GDM1 (cell line): ENCODE measurements around the gene TLK2.
"Not testable (repeated sequence)": the region's sequence is repeated elsewhere in the genome, so short reads cannot be mapped to it uniquely, and the experiment has no call there.

Experiments
- DNase-seq: peaks from one replicate; lab custom pipeline; 2025; lab: John Stamatoyannopoulos, UW

The TLK2 gene

DNA sequence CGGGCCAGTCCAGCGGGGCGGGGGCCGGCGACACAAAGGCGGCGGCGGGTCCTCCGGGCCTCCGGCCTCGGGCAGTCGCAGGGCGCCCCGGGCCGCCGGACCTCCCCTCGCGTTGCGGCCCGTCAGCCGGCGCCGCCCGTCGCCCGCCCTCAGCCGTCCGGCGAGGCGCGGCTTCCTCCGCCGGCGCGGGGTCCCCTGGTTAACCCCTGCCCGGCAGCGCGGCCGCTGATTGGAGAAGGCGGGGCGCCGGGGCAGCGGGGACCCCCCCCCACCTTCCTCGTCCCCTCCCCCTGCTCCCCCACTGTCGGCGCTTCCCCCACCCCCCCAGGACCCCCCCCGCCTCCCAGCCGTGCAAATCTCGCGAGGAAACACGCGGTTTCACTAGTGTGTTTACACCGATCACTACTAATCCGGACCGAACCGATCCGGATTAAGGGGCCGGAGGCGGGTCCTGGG lies at the start of gene TLK2:
Gene TLK2 (plus strand): TSS at position 402 of the 456 bp plus-strand sequence. CDS start 2,301 bp downstream, outside the sequence.
- DNase-seq: peak; percentile 85

DNA sequence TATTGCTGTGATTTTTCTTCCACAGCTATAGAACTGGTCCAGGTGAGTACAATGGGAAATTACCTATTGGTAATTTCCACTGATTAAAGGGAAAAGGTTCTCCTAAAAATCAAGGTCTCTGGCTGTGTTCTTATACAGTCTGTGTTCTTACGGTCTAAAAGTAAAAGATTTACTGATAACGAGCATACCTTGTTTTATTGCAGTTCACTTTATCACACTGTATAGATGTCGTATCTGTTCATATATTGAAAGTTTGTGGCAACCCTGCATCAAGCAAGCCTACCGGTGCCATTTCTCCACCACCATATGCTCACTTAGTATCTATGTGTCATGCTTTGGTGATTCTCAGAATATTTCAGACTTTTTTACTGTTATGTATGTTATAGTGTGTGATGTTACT lies 43.4 kb upstream of the TLK2 start:
- DNase-seq: not testable (repeated sequence)

- DNase-seq: not testable (repeated sequence)
Measured at GRCh38 chr17:62441181-62441580, 37.4 kb upstream of the TLK2 start.

DNA sequence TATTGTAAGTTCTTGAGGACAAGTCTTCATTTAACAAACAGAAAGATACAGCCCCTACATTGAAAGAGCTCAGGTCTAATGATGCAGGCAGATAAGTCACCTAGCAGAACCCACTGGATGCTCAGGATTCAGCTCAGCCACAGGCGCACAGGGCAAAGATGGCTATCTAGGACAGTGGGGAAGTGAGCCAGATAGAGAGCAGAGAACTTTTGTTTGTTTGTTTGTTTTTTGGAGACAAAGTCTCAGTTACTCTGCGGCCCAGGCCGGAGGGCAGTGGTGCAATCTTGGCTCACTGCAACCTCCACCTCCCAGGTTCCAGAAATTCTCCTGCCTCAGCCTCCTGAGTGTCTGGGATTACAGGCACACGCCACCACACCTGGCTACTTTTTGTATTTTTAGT lies 34.6 kb upstream of the TLK2 start:
- DNase-seq: no peak

DNA sequence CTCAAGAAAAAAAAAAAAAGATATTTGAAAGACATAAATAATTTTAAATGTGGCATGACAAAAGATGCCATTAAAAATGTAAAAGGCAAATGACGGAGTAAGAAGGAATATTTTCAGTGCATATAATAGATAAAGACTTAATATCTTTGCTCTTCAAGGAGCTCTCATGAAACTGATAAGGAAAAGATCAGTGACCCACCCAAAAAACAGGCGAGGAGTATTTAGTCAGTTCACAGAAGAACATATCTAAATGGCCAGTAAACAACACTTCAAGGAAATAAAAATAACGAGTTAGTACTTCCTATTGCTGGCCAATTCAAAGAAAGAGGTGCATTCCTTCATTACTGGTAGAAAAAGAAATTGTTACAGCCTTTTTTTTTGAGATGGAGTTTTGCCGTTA lies 32.8 kb upstream of the TLK2 start:
- not testable (repeated sequence) for DNase-seq

DNA sequence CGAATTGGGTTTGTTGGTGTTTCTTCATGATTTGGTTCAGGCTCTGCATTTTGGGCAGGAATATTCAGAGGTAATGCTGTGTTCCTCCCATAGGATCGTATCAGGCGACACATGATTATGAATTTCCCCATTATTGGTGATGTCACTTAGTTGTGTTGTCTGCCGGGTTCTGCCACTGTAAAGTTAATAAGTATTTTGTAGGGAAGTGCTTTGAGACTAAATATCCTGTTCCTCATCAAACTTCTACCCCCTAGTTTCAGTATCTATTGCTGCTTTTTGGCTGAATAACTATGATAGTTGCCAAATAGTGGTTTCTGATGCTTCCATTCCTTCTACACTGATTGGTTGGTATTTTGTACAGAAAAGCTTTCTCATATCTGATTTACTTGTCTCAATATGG lies 26.4 kb upstream of the TLK2 start:
- not testable (repeated sequence) for DNase-seq

DNA sequence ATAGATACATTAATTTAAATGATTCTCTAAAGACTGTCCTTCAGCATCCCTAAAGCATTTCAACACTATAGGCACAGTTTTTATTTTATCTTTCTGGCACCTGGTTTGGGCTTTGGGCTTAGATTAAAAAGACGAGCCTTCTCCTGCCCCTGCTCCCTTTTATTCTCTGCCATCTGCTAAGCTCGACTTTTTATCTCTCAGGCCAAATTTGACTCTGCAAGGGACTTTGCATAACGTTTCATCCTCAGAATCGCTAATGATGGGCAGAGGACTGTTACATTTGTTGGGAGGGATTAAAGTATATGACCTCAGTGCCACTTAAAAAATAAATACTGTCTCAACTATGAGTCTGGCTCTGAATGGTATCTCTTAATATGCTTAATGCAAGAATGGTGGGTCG lies 25.6 kb upstream of the TLK2 start:
- DNase-seq: not testable (repeated sequence)

DNA sequence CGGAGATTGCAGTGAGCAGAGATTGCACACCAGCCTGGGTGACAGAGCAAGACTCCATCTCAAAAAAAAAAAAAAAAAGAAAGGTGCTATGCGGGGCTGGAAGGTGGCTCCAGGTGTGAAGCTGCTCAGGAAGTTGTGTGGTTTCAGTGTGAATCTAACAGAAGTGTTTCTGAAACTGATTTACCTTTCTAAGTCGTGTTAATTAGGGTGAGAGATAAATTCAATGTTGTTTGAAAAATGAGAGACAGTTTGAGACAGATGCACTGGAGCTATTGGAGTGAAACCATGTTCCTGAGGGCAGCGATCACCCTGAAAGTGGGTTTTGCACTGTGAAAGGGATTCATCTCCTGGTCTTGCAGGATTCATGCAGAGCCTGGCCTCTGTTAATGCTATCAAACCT lies 25.0 kb upstream of the TLK2 start:
- not testable (repeated sequence) for DNase-seq

DNA sequence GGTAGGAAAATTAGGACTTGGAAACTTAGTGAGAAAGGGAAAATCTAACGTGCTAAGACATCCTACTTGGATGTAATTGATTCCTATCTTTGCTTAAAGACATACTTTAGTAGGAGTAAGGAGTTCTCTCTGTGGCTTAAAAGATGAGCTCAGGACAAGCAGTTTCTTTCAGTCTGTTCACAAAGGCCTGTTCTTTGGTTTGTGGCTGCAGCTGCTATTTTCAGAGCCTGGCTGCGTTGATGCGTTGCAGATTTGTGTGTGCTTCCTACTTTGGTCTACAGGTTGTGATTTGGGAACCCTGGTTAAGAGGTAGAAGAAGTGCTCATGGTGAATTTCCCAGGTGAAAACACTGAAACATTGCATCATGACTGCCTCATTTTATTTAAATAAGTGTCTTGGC lies 24.5 kb upstream of the TLK2 start:
- DNase-seq: not testable (repeated sequence)

- DNase-seq: no peak
Measured at GRCh38 chr17:62456016-62456415, 22.6 kb upstream of the TLK2 start.

DNA sequence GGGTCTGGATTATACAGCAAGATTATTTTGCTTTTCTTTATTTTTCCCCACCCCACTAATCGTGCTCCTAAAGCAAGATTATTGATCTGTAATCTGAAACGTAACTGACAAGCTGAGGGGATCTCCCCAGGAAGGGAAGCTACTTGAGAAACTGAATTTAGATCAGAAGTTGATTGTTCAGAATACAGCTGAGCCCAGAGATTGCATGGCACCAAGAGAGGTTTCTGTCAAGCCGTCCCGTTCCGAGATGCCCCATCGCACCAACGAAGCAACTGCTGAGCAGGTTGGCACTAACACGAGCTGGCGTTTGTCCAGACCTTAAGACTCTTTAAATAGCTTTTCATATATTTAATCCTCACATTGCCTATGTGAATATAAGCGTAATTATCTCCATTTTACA lies 20.1 kb upstream of the TLK2 start:
- not testable (repeated sequence) for DNase-seq

- not testable (repeated sequence) for DNase-seq
Measured at GRCh38 chr17:62464422-62464821, 14.2 kb upstream of the TLK2 start.

- DNase-seq: not testable (repeated sequence)
Measured at GRCh38 chr17:62465271-62465670, 13.4 kb upstream of the TLK2 start.

GRCh38 chr17:62470666-62471379 lies 7.8 kb upstream of the TLK2 start:
- DNase-seq: peak; percentile 58

- DNase-seq: not testable (repeated sequence)
Measured at GRCh38 chr17:62471380-62471880, 7.2 kb upstream of the TLK2 start.

DNA sequence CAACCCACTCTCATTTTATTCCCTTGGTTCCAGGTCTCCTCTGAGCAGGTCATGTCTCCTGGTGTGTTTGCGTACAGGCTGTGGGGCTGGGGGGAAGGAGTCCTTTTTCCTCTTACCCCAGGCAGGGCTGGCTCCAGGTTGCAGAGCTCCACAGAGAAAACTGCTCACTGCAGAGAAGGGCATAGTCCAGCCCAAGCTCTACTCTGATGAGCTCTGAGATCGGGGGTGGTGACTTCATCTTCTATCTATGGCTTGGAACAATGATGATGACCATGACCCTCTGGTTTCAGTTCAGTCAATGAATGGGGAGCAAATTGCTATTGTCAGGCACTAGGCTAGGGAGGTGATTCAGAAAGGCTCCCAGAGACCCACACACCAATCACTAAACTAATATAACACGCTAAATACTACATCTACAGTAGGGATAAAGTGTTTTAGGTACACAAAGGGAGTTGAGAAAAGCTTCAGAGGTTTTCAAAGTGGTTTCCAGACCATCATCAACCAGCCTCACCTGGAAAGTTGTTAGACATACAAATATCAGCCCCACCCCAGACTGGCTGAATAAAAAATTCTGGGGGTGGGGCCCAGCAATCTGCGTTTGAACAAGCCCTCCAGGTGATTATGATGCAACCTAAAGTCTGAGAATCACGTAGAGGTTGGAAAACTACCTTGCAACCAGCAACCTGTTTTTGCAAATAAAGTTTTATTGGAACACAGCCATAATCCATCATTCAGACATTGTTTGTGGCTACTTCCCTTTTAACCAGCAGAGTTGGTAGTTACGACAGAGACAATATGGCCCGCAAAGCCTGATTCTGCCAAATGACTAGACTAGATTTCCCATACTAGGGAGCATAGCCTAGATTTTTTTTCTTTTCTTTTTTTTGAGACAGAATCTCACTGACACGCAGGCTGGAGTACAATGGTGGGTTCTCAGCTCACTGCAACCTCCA lies 5.3 kb upstream of the TLK2 start:
- DNase-seq: not testable (repeated sequence)

DNA sequence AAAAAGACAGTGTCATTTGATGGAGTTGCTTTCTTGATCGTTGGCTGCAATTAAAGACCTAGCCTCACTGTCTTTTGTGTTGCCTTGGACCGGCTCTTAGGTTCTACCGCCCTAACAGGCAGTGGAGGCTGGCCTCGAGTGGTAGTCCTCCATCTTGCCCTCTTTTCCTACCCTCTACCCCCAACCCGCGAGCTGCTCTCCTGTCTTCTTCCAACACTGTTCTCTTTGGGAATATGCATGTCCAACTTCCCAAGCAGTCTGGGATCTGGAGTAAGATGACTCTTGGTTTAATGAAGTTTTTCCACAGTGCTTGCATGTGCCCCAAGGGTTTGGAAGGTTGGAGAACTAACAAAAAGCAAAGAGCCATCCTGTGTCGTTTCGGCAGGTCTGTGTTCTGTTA lies 1.5 kb upstream of the TLK2 start:
- not testable (repeated sequence) for DNase-seq

DNA sequence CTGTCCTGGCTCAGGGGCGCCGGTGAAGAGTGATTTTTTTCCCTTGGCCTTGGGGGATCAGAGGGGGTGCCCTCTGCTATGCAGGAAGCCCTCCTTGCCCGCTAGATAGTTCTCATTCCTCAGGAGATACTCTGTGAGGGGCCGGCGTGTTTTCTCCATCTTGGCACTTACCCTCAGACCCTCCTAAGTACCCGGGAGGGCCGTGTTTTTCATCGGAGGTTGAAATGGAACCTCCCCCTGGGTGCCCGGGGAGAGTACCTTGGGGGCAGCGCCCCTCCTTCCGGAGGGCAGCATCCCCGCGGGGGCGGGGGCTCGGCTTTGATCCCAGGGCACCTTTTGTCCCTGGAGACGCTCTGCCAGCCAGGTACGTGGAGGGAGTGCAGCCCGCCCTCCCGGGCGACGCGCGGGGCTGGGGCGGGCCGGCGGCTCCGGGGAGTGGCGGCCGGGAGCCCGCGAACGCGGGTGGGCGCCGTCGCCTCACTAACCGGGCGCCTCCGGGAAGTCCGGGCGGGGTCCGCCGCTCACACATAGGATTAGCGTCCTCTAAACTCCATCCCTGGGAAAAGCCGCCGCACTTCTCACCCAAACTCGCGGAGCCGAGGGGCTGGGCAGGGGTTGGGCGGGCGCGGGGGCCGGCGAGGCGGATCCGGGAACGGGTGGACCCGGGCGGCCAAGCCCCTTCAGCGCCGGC lies 762 bp upstream of the TLK2 start:
- not testable (repeated sequence) for DNase-seq

DNA sequence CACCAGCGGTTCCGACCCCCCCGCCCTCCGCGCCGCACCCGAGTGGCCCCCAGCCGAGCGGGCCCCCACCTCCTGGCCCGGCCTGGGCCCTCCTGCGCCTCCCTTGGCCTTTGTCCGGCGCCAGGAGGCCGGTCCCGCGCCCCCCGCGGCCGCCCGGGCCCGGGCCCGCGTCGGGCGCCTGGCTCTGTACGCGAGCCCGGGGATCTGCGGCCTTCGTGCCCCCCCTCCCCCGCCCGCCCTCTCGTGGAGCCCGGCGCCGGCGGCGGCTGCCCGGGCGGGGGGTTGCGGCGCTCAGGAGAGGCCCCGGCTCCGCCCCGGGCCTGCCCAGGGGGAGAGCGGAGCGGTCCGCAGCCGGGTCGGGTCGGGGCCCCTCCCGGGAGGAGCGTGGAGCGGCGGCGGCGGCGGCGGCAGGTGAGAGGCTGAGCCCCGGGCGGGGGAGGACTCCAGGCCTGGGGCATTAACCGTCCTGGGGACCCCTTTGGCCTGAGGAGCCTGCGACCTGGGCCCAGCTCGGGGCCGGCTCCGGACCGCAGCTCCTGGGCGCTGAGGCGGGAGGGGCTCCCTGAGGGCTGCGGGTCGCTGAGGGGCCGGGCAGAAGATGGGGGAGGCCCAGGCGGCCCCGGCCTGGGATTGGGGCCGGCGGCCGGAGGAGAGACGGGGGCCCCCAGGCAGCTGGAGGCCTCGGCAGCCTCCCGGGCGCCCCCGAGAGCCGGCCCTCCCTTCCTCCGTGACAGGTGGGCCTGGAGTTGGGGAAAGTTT lies 434 bp downstream of the TLK2 start:
- DNase-seq: not testable (repeated sequence)

GRCh38 chr17:62479639-62480258 lies 1.1 kb downstream of the TLK2 start:
- DNase-seq: not testable (repeated sequence)

DNA sequence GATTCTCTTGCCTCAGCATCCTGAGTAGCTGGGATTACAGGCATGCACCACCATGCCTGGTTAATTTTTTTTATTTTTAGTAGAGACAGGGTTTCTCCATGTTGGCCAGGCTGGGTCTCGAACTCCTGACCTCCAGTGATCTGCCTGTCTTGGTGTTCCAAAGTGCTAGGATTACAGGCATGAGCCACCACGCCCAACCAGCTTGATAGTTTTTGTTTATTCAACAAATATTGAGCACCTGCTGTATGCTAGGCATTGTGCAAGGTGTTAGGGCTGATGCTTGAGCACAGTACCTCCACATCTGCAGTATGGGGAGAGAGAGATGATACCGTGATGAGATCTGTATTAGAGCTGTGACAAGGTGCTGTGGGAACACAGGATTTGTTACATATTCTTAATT lies 3.9 kb downstream of the TLK2 start:
- DNase-seq: not testable (repeated sequence)
